Measurements from ENCODE around the gene IPO4. TPM values are rescaled to one million over a fixed set of nuclear protein-coding genes. Genes with fewer than 3 reads are reported as not detected.

Gene IPO4
- total and polyA plus RNA-seq, 2 of the 8 experiments (the other 6 are each of a cell fraction or from before 2014, with no cell fraction given) = 55.5 to 108 TPM

GRCh38 chr14:24232645-24233537 is 44.3 kb upstream of the IPO4 start, which contains the start of gene GMPR2:
Gene GMPR2 (plus strand): TSS chr14:24232929. CDS start chr14:24233254, 325 bp downstream.
- Histone ChIP-seq H3K4ac (replicated peaks; ENCODE audit: insufficient read length, low read depth, low read length) (peak within 1 kb of the TSS; percentile 7), H2AFZ (ENCODE audit: low read length) (peak within 1 kb of the TSS; percentile 96), H3K14ac (ENCODE audit: insufficient read length) (no peak within 1 kb of the TSS), H4K8ac (ENCODE audit: extremely low read depth, insufficient read depth, low read length) (peak within 1 kb of the TSS; percentile 93), H2BK20ac (ENCODE audit: low read length) (no peak within 1 kb of the TSS), H3K79me2 (ENCODE audit: control insufficient read depth in 1 of 2, insufficient read depth in 2 of 2, low read length in 2 of 2) (peaks cover 3 to 42% of the 10 kb centered on the region in 2 experiments; a peak in 2 of 4 replicates), H4K5ac (ENCODE audit: insufficient read length, low read depth, low read length) (peak within 1 kb of the TSS; percentile 100), H2AK5ac (ENCODE audit: low read depth, low read length) (0 out of 2 replicates have a peak within 1 kb of the TSS, but pooled peaks have one; percentile 96), H2BK15ac (ENCODE audit: low read length) (peak within 1 kb of the TSS; percentile 46; the same call in 1 of the 2 replicates), H2BK12ac (ENCODE audit: low read depth, low read length) (peak within 1 kb of the TSS; percentile 69; the same call in 1 of the 2 replicates), H4K91ac (replicated peaks; ENCODE audit: insufficient read length, low read length) (peak within 1 kb of the TSS; percentile 90), H4K20me1 (replicated peaks in 1 of 2; ENCODE audit: control insufficient read depth in 1 of 2, insufficient read depth in 2 of 2, low read length in 2 of 2) (peaks cover 0 to 7% of the 10 kb centered on the region in 2 experiments), H3K4me1 (replicated peaks in 1 of 4; ENCODE audit: control insufficient read depth in 3 of 4, insufficient read depth in 4 of 4, low read length in 3 of 4) (peaks cover 2 to 14% (median 4%) of the 10 kb centered on the region in 4 experiments; a peak in 5 of 7 replicates), H3K23me2 (ENCODE audit: low read depth, low read length) (peaks cover 11% of the 10 kb centered on the region), H3K9me3 (ENCODE audit: insufficient read depth in 2 of 2, low read depth in 1 of 2, low read length in 1 of 2) (no peaks in the 10 kb centered on the region), H2BK5ac (ENCODE audit: low read depth, low read length) (peak within 1 kb of the TSS; percentile 96), H3K27ac (ENCODE audit: low read depth, low read length) (peak within 1 kb of the TSS; percentile 94), H3K18ac (ENCODE audit: extremely low read depth, low read length) (peak within 1 kb of the TSS; percentile 99), H2BK120ac (replicated peaks; ENCODE audit: low read depth, low read length) (peak within 1 kb of the TSS; percentile 57), H3K4me3 (ENCODE audit: extremely low read depth in 1 of 4, insufficient read depth in 2 of 4, low read depth in 3 of 4, low read length in 4 of 4) (peak within 1 kb of the TSS; percentile 81 to 97 (median 88)), H3K79me1 (ENCODE audit: low read depth, low read length) (no peaks in the 10 kb centered on the region; the same call in 1 of the 2 replicates), H3K27me3 (replicated peaks in 1 of 4; ENCODE audit: control insufficient read depth in 3 of 4, extremely low read depth in 1 of 4, insufficient read depth in 3 of 4, low read length in 3 of 4) (no peaks in the 10 kb centered on the region; a peak in 1 of 7 replicates), H3K56ac (replicated peaks; ENCODE audit: insufficient read length, low read depth, low read length) (peak within 1 kb of the TSS; percentile 97), H3K9ac (replicated peaks in 1 of 4; ENCODE audit: extremely low read depth in 1 of 4, low read depth in 3 of 4, low read length in 3 of 4) (peak within 1 kb of the TSS; percentile 81 to 89 (median 84)), H3K23ac (ENCODE audit: insufficient read length) (no peak within 1 kb of the TSS), H3K36me3 (ENCODE audit: control insufficient read depth in 2 of 4, insufficient read depth in 4 of 4, low read length in 3 of 4) (peaks cover 5 to 31% (median 22%) of the 10 kb centered on the region in 4 experiments), H3K4me2 (ENCODE audit: insufficient read depth in 1 of 2, low read depth in 2 of 2, low read length in 2 of 2) (peak within 1 kb of the TSS; percentile 86 to 92)
- ChIA-PET CTCF (ENCODE audit: partially characterized antibody) (interaction anchor here (0.7 to 1.8 kb wide), 7 partner anchors 9 to 280 kb away, joined by 3 to 7 read pairs (median 3); partner anchors contain the start of genes DHRS4, RABGGTA and TINF2), POLR2A (ENCODE audit: partially characterized antibody) (interaction anchor here (0.7 to 2.3 kb wide), 13 partner anchors 9 to 92 kb away, joined by 3 to 12 read pairs (median 5); partner anchors contain the start of genes CHMP4A, DHRS1, EMC9 and MDP1)
- DNase-seq (ENCODE audit: low read depth in 1 of 2, low spot score in 2 of 2) = no peak
- WGBS, 2 experiments (ENCODE audit: extremely low coverage in 1 of 2, insufficient coverage in 1 of 2, insufficient read length in 1 of 2, insufficient replicate concordance in 2 of 2, low coverage in 1 of 2, low lambda C conversion rate in 2 of 2, missing lambda C conversion rate in 1 of 2) = 12% methylated on average over 38 of the region's 38 CpGs; no CpG with 5 or more reads in 1 of the 2 experiments
- no peak for FAIRE-seq
- TF ChIP-seq HDAC6 (IDR thresholded peaks at IDR 0.05; ENCODE audit: low read depth, low read length) = no peak
- peak; percentile 20; the same call in 1 of the 2 replicates for TF ChIP-seq USF2 (IDR thresholded peaks at IDR 0.05; ENCODE audit: low read length)
- peak; percentile 25 to 33; a peak in 1 of 3 replicates for TF ChIP-seq POLR2A (IDR thresholded peaks at IDR 0.05; ENCODE audit: control extremely low read depth in 1 of 2, low read depth in 2 of 2, low read length in 2 of 2)
- TF ChIP-seq CBX5 (IDR thresholded peaks at IDR 0.05; ENCODE audit: low read depth, low read length) = no peak
- peak; percentile 59 for TF ChIP-seq TBP (IDR thresholded peaks at IDR 0.05; ENCODE audit: low read depth, low read length)
- peak; percentile 44; the same call in 1 of the 2 replicates for TF ChIP-seq RFX5 (IDR thresholded peaks at IDR 0.05; ENCODE audit: borderline replicate concordance, low read depth, low read length)
- 0 out of 2 replicates have a peak, but pooled peaks have one; percentile 40 for TF ChIP-seq TEAD4 (IDR thresholded peaks at IDR 0.05; ENCODE audit: low read depth, low read length)
- 0 out of 3 replicates have a peak, but pooled peaks of 1 of the 2 experiments have one; percentile 14 for TF ChIP-seq EP300 (IDR thresholded peaks at IDR 0.05; ENCODE audit: borderline replicate concordance in 1 of 2, low read depth in 2 of 2, low read length in 2 of 2)
- TF ChIP-seq POLR2AphosphoS5 (IDR thresholded peaks at IDR 0.05; ENCODE audit: low read depth, low read length) = peak; percentile 57; the same call in 1 of the 2 replicates

Data from H1 (cell line).